ENCODE data around the gene MTERF4.
A peak's percentile ranks its signal among the peaks of the same experiment; 100 is the strongest.

Gene MTERF4

GRCh38 chr2:241070811-241071676 is 31.0 kb downstream of the MTERF4 start:
- DNase-seq (ENCODE audit: low read depth in 1 of 2, low spot score in 1 of 2): no peak

GRCh38 chr2:241070361-241070760 is 31.7 kb downstream of the MTERF4 start:
- no peak for DNase-seq (ENCODE audit: low read depth in 1 of 2, low spot score in 1 of 2)

- DNase-seq (ENCODE audit: low read depth in 1 of 2, low spot score in 1 of 2): no peak
These were observed 32.2 kb downstream of the MTERF4 start for GRCh38 chr2:241069821-241070281.

GRCh38 chr2:241068942-241069810 is 32.9 kb downstream of the MTERF4 start:
- DNase-seq (ENCODE audit: low read depth in 1 of 2, low spot score in 1 of 2): no peak

- DNase-seq (ENCODE audit: low read depth in 1 of 2, low spot score in 1 of 2): no peak
These were observed 33.7 kb downstream of the MTERF4 start for GRCh38 chr2:241068136-241068941.

- DNase-seq (ENCODE audit: low read depth in 1 of 2, low spot score in 1 of 2): no peak
These were observed 34.5 kb downstream of the MTERF4 start for GRCh38 chr2:241067501-241068135.

DNA sequence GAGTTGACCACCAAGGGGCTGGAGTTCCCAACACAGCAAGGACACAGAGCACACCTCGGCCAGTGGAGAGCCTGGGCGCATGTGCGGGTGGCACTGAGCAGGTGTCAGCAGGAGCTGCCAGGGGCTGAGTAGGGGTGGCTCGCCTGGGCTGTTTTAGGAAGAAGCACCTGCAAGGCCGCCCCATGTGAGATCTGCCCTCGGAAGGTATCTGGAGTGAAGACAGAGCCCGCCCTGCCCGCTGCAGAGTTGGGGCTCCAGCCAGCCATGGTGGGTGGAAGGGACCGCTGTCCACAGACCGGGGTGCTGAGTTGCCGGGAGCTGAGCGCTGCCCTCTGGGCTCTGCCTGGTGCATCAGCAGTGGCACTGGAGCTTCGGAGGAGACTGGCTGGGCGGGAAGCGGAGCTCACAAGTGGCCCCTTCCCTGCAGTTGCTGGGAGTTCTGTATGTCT is 35.2 kb downstream of the MTERF4 start:
- no peak for DNase-seq (ENCODE audit: low read depth in 1 of 2, low spot score in 1 of 2)

- no peak for DNase-seq (ENCODE audit: low read depth in 1 of 2, low spot score in 1 of 2)
These were observed 35.8 kb downstream of the MTERF4 start for GRCh38 chr2:241066171-241066892.

GRCh38 chr2:241065355-241065803 is 36.7 kb downstream of the MTERF4 start:
- no peak for DNase-seq (ENCODE audit: low read depth in 1 of 2, low spot score in 1 of 2)

DNA sequence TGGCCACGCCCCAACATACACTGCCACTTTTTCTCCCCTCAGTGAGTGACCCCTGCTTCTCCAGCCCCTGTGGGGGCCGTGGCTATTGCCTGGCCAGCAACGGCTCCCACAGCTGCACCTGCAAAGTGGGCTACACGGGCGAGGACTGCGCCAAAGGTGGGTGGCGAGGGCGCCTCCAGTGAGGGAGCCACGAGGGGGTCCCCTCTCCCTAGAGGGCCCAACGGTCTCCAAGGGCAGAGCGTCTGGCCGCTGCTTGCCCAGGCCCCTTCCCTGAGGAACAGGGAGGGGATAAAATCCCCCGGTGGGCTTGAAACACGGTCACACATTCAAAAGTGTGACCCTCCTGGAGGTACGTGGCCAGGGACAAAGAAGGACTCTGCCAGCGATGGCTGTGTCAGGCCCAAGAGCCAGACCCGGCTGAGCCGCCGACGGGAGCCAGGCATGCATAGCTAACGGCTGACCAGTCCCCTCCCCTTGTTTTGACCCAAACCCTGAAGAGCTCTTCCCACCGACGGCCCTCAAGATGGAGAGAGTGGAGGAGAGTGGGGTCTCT is 37.2 kb downstream of the MTERF4 start:
- DNase-seq (ENCODE audit: low read depth in 1 of 2, low spot score in 1 of 2): no peak

GRCh38 chr2:241064008-241064801 is 37.9 kb downstream of the MTERF4 start:
- DNase-seq (ENCODE audit: low read depth in 1 of 2, low spot score in 1 of 2): peak in 1 of 2 donors; percentile 35

- DNase-seq (ENCODE audit: low read depth in 1 of 2, low spot score in 1 of 2): no peak
These were observed 38.5 kb downstream of the MTERF4 start for GRCh38 chr2:241063587-241063986.

- no peak for DNase-seq (ENCODE audit: low read depth in 1 of 2, low spot score in 1 of 2)
These were observed 39.0 kb downstream of the MTERF4 start for GRCh38 chr2:241063093-241063551.

DNA sequence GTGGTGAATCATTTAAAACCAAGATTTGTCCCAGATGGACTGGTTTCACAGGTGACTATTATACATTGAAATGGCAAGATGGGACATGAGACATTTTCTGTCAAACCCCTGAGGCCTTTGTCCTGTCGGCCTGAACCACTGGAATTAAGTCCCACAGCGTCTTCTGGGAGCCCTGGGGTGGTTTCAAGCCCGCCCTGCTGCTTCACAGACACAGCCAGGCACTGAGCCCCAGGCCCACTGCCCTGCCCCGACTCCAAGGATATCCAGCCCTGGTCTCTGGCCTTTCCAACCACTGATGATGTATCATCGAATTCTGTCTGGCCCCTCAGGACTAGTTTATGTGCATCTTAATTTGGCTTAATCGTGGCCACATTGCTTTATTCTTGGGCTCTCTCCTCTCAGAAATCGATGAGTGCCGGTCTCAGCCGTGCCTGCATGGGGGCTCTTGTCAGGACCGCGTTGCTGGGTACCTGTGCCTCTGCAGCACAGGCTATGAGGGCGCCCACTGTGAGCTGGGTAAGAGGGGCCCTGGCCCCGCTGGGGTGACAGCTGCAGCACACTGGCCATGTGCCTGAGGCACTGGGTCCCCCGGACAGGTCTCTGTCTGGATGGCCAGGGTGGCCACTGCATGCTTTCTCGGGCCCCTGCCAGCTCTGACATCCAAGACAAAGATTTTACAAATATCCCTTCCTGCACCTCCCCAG is 39.5 kb downstream of the MTERF4 start:
- no peak for DNase-seq (ENCODE audit: low read depth in 1 of 2, low spot score in 1 of 2)

DNA sequence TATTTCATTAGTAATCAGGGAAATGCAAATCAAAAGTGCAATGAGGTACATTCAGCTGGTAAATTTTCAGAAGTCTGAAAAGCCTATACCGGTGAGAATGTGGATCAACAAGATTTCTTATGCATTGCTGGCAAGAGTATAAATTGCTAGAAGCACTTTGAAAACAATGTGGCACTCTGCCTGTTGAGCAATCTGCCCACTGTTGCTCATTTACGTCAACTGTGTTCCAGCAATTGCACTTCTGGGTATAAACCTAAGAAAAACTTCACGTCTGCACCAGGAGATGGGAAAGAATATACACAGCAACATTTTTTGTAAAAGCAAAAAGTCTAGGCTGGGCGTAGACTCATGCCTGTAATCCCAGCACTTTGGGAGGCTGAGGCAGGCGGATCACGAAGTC is 40.8 kb downstream of the MTERF4 start:
- DNase-seq (ENCODE audit: low read depth in 1 of 2, low spot score in 1 of 2): no peak

GRCh38 chr2:241053576-241054251 is 48.4 kb downstream of the MTERF4 start:
- DNase-seq (ENCODE audit: low read depth in 1 of 2, low spot score in 1 of 2): no peak

DNA sequence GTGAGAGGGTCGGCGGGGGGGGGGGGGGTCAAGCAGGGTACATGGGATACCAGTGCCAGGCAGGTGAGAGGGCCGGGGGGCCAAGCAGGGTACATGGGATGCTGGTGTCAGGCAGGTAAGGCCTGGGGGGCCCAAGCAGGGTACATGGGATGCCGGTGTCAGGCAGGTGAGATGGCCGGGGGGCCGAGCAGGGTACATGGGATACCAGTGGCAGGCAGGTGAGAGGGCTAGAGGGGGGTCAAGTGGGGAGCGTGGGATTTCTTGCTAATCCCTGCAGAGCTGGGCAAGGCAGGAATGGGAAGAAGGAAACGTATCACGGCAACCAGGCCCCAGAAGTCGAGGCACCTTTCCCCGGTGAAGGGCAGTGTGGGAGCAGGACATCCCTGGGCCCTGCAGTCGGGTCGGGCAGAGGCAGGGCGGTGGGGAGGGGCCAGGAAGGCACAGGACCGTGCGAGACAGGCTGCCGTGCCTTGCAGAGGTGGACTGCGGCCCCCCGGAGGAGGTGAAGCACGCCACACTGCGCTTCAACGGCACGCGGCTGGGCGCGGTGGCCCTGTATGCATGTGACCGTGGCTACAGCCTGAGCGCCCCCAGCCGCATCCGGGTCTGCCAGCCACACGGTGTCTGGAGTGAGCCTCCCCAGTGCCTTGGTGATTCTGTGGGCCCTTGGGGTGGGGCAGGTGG is 49.3 kb downstream of the MTERF4 start:
- DNase-seq (ENCODE audit: low read depth in 1 of 2, low spot score in 1 of 2): no peak
